ENCODE results near the gene SGCD. TPM values are rescaled to one million over a fixed set of nuclear protein-coding genes. Genes with fewer than 3 reads are reported as not detected.
"Not testable (repeated sequence)": the region's sequence is repeated elsewhere in the genome, so short reads cannot be mapped to it uniquely, and the experiment has no call there.

Gene SGCD
- total RNA-seq, 1 donor from 2014 or later = 0.51 TPM

GRCh38 chr5:156654444-156654843, 327.5 kb downstream of the SGCD start:
- DNase-seq = no peak

DNA sequence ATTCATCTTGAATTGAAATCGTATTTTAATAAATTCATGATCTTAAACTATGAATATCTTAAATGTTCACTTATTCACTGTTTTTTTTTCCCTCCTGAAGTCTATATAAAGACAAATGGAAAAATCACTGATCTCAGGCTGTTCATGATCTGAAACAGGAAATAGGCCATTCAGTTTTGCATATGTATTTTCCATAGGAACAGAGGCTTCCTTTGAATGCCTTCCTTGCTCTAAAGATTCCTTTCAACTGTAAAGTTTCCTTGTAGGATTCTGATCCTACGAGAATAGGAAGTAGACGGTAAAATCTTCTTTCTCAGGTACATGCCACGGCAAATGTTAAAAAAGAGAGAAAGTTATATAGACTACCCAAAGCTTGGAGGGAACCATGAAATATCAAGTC, 328.8 kb downstream of the SGCD start:
- DNase-seq = no peak

DNA sequence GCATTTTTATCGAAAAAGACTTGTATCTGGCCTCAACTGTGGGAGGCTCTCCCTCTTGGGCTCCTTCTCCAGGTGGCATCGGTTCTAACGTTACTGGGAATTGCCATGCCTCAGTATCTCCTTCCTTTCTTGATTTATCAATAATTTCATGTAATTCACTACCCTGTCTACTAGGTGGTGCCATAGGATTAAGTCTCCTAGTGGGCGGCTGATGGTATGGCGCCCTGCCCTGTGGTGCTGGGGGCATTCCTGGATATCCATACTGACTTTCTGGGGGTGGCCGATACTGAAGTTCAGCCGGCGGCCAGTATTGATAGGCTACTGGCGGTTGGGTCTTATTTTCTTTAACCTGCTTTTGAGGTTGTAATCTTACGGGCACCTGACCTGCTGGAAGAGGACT, 337.9 kb downstream of the SGCD start:
- DNase-seq = not testable (repeated sequence)

GRCh38 chr5:156666686-156667085, 339.7 kb downstream of the SGCD start:
- DNase-seq = not testable (repeated sequence)

- DNase-seq = no peak
These were observed 340.7 kb downstream of the SGCD start for GRCh38 chr5:156667616-156668015.

- DNase-seq = no peak
These were observed 342.5 kb downstream of the SGCD start for GRCh38 chr5:156669416-156669815.

DNA sequence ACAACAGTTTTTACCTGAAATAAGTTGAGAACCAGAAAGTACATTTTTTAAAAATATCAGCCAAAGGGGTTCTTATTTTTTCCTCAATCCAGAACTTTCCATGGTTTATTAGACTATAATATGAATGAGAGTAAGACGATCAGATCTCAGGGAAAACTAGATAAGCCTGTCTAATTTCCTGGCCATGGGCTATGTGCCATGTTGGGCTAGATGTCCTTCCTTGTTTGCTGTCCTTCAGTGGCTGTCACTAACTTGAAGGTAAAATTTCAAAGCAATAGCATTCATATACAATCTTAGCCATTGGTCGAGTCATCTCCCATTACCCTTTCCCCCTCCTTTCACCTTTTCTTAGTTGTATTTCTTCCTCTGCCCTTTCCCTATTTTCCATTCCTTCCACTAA, 343.7 kb downstream of the SGCD start:
- DNase-seq = no peak

DNA sequence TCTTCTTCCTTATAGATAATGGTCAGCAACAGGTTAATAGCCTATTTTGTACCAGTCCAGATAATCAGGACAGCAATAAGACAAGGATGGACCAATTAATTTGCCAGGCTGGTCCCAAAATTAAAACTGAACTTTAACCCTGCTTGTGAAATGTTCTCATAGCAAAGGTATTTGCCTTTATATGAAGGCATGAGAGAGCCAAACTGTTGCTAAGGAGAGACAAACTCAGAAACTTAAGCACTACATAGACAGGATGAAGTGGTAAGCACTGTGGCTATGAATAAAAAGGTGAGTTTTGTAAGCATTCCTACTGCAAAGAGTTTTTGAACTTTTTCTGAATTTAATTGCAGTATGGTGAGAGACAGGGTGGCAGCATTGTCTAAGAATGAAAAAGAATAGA, 348.4 kb downstream of the SGCD start:
- no peak for DNase-seq

DNA sequence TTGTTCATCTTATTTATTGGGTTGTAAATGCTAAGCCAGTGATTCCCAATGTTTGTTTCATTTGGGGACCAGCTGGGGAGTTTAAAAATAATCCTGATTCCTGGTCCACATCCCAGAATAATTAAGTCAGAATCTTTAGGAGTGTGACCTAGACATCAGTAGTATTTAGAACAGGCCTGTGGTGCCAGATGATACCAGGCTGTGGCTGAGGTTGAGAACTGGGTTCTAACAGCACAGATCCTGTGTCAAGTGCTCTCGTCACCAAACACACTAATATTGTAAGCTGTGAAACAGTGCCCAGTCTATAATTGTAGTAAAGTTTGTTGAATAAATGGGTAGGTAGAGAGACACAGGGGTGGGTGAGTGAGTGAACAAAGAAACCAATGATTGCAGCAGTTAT, 351.0 kb downstream of the SGCD start:
- DNase-seq = no peak

GRCh38 chr5:156678484-156678883, 351.5 kb downstream of the SGCD start:
- no peak for DNase-seq

- no peak for DNase-seq
These were observed 353.9 kb downstream of the SGCD start for GRCh38 chr5:156680831-156681230.

DNA sequence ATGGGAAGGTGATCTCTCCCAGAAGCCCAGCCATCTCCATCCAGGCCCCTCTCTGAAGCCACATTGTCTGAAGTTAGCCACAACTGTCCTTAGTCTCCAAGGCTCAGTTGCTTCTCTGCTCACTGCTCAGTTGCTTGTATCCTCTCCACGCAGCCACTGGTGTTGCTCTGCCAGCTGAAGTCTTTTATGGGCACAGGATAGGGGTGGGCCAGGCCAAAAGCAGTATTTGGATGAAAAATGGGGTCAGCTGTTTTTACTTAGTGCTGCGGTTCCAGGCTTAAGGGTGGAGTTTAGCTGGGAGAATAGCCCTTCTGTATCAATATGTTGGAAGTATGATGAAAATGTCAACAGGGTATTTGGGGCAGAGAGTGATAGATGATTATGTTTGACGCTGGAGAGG, 354.3 kb downstream of the SGCD start:
- no peak for DNase-seq

GRCh38 chr5:156682971-156683370, 356.0 kb downstream of the SGCD start:
- no peak for DNase-seq

GRCh38 chr5:156683509-156683908, 356.5 kb downstream of the SGCD start:
- no peak for DNase-seq

GRCh38 chr5:156684216-156684615, 357.3 kb downstream of the SGCD start:
- no peak for DNase-seq

- no peak for DNase-seq
These were observed 358.5 kb downstream of the SGCD start for GRCh38 chr5:156685481-156685880.

GRCh38 chr5:156686380-156686779, 359.4 kb downstream of the SGCD start:
- no peak for DNase-seq

DNA sequence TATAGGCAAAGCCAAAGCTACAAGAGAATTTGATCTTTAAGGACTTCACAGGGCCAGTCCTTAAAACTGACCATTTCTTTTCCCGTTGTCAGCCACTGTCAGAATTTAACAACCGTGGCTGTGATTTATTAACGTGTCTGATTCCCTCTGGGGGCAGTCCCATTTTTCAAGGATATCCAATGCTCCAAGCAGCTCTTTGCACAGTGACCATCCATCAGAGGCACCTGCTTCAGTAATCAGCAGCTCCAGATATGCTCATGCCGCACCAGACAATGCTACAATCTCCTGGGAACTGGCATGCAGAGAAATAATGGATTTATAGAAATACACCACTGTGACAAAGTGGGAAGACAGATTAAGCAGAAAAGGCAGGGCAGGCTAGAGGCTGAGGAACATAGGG, 359.8 kb downstream of the SGCD start:
- no peak for DNase-seq

GRCh38 chr5:156687514-156687913, 360.6 kb downstream of the SGCD start:
- no peak for DNase-seq

DNA sequence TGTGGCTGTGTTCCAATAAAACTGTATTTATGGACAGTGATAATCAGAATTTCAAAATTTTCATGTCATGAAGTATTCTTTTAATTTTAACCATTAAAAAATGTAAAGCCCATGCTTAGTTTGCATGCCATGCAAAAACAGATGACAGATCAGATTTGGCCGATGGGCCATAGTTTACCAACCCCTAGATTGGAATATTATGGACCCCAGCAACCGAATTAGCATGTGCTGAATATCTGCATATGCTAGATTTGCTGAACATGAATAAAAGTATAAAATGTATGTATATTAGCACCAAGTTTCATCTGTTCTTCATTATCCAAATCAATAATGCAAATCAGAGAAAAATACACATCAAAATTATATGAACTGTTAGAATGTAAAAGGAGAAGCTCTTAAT, 364.6 kb downstream of the SGCD start:
- DNase-seq = no peak

DNA sequence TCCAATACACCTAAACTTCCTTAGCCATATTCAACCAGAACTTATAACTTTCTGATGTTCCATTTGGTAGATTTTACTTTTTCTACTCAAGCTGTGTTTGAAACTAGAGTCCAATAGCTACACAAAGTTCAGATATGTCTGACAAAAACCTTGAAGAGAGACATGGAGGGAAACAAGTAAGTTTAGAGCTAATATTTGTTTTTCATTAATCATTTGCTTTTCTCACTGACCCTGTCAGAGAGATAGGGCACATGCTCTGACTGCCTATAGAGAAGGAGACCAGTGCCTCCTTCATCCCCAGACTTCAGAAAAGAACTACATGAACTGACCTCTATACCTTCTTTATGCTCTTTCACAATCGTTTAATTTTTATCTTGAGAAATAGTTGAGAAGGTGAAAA, 366.1 kb downstream of the SGCD start:
- no peak for DNase-seq

- DNase-seq = no peak
These were observed 367.6 kb downstream of the SGCD start for GRCh38 chr5:156694598-156694997.

GRCh38 chr5:156695774-156696173, 368.8 kb downstream of the SGCD start:
- DNase-seq = no peak

DNA sequence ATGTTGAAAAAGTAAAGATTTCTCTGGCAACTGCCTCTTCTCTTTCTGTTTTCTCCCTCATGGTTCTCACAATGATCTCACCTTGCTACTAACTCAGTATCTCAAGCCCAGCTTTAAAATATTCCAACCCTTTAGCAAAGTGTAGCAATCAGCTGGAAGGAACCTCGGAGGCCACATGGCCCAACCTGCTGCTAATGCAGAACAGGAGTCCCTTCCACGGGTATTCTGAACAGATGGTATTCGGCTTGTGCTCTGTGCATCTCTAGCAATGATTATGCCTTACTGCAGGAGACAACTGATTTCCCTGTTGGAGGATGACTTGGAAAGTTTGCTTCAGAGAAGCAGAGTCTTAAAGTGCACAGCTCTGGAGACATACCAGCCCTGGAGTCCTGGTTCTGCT, 371.4 kb downstream of the SGCD start:
- no peak for DNase-seq

GRCh38 chr5:156699147-156699546, 372.2 kb downstream of the SGCD start:
- no peak for DNase-seq

DNA sequence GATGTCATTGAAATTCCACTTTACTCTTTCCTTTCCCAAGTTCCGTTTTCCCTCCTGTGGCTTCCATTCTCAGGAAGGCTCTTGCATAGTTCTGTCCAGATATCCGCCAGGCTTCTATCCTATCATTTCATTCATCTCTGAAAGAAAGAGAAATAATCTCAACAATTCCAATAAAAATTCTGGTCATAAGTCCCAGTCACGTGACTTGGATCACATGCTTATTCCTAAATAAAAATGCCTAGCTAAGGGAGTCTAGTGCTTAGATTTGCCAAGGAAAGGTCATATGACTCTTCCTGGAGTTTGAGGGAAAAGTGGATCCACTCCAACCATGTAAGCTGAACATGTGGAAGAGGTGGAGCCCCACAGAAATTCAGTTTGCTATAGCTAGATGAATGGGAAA, 377.2 kb downstream of the SGCD start:
- DNase-seq = no peak
